ENCODE measurements around the gene CCDC18.

Gene CCDC18

GRCh38 chr1:93143136-93143535 lies 37.4 kb upstream of the CCDC18 start:
- no peak overlapping the region for H3K9ac ChIP-seq (ENCODE audit: low read depth, low read length, poor library complexity, severe bottlenecking)
- H3K79me2 ChIP-seq (ENCODE audit: insufficient read depth, low read length) = no peaks in the 10 kb centered on the region
- no peak overlapping the region for H3K4me2 ChIP-seq (ENCODE audit: low read depth, low read length, poor library complexity, severe bottlenecking)
- H3K4me3 ChIP-seq (ENCODE audit: low read length, poor library complexity, severe bottlenecking) = no peak overlapping the region
- no peaks in the 10 kb centered on the region for H4K20me1 ChIP-seq (ENCODE audit: insufficient read depth, low read length, poor library complexity, severe bottlenecking)
- no peaks in the 10 kb centered on the region for H3K9me2 ChIP-seq (replicated peaks; ENCODE audit: low read depth, low read length)
- no peaks in the 10 kb centered on the region for H3K4me1 ChIP-seq (ENCODE audit: insufficient read depth, low read length, poor library complexity, severe bottlenecking)
- no peaks in the 10 kb centered on the region for H3K27me3 ChIP-seq (ENCODE audit: insufficient read depth, low read length, poor library complexity, severe bottlenecking)
- H3K9me3 ChIP-seq (ENCODE audit: insufficient read depth, low read depth, low read length) = no peaks in the 10 kb centered on the region
- H2AFZ ChIP-seq (ENCODE audit: low read length) = no peak overlapping the region
- TF ChIP-seq EZH2phosphoT487 (IDR thresholded peaks at IDR 0.05; ENCODE audit: borderline replicate concordance) (no peak), CTCF (conservative IDR thresholded peaks at IDR 0.05; ENCODE audit: low read length) (no peak)
- H3K36me3 ChIP-seq (ENCODE audit: insufficient read depth, low read length) = peaks cover 32% of the 10 kb centered on the region
- H3F3A ChIP-seq (ENCODE audit: low read depth) = no peaks in the 10 kb centered on the region

DNA sequence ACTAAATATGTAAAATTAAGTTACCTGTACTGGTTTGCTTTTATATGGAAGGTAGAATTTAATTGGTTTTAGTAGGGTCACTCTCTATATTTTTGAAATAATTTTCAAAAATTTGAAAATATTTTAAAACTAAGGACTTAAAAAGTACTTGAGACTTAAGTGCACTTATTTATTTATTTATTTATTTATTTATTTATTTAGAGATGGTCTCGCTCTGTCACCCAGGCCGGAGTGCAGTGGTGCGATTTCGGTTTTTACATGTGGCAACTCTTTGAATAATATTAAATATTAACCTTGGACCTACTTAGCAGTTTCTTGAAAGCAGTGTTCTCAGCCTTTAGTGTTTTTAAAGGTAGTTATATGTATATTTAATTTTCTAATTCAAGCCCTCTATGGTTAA lies 36.8 kb upstream of the CCDC18 start:
- Histone ChIP-seq H3K36me3 (ENCODE audit: insufficient read depth, low read length) (peaks cover 29% of the 10 kb centered on the region; the same call in 1 of the 2 replicates), H3K4me2 (ENCODE audit: low read depth, low read length, poor library complexity, severe bottlenecking) (no peak overlapping the region)

DNA sequence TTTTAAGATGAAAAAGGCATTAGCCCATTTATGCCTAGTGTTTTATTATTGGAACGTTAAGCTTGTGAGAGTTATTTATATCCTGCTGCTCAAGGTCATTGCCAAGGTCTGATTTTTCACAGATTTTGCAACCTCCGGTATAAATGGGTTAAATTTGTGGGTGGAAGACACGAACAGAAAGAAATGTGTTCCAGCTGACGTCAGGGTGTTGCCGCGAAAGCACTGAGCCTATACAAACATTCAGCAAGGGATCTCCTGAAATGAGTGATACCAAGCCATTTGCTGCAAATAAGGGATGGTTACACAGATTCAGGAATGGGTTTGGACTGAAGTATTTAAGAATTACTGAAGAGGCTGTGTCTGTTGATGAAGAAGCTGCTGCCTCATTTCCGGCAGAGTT lies 32.5 kb upstream of the CCDC18 start:
- no peaks in the 10 kb centered on the region for H3K27me3 ChIP-seq (ENCODE audit: insufficient read depth, low read length, poor library complexity, severe bottlenecking)
- no peaks in the 10 kb centered on the region for H4K20me1 ChIP-seq (ENCODE audit: insufficient read depth, low read length, poor library complexity, severe bottlenecking)
- no peak overlapping the region for H3K4me3 ChIP-seq (ENCODE audit: low read length, poor library complexity, severe bottlenecking)
- no peaks in the 10 kb centered on the region for H3K4me1 ChIP-seq (ENCODE audit: insufficient read depth, low read length, poor library complexity, severe bottlenecking)
- H3K9ac ChIP-seq (ENCODE audit: low read depth, low read length, poor library complexity, severe bottlenecking) = no peak overlapping the region
- H3K79me2 ChIP-seq (ENCODE audit: insufficient read depth, low read length) = no peaks in the 10 kb centered on the region
- no peaks in the 10 kb centered on the region for H3K9me2 ChIP-seq (replicated peaks; ENCODE audit: low read depth, low read length)
- H3K9me3 ChIP-seq (ENCODE audit: insufficient read depth, low read depth, low read length) = no peaks in the 10 kb centered on the region
- H3K36me3 ChIP-seq (ENCODE audit: insufficient read depth, low read length) = peaks cover 43% of the 10 kb centered on the region; the same call in 1 of the 2 replicates
- H3K4me2 ChIP-seq (ENCODE audit: low read depth, low read length, poor library complexity, severe bottlenecking) = no peak overlapping the region
- H2AFZ ChIP-seq (ENCODE audit: low read length) = no peak overlapping the region
- no peak for TF ChIP-seq CTCF (conservative IDR thresholded peaks at IDR 0.05; ENCODE audit: low read length)
- TF ChIP-seq EZH2phosphoT487 (IDR thresholded peaks at IDR 0.05; ENCODE audit: borderline replicate concordance) = no peak
- no peaks in the 10 kb centered on the region for H3F3A ChIP-seq (ENCODE audit: low read depth)

More for the DNA sequence above, 36.8 kb upstream of the CCDC18 start:
- H2AFZ ChIP-seq (ENCODE audit: low read length) = no peak overlapping the region
- no peaks in the 10 kb centered on the region for H3K9me2 ChIP-seq (replicated peaks; ENCODE audit: low read depth, low read length)
- H3K4me1 ChIP-seq (ENCODE audit: insufficient read depth, low read length, poor library complexity, severe bottlenecking) = no peaks in the 10 kb centered on the region
- no peak overlapping the region for H3K4me3 ChIP-seq (ENCODE audit: low read length, poor library complexity, severe bottlenecking)
- H3K9me3 ChIP-seq (ENCODE audit: insufficient read depth, low read depth, low read length) = no peaks in the 10 kb centered on the region
- H3F3A ChIP-seq (ENCODE audit: low read depth) = no peaks in the 10 kb centered on the region
- no peaks in the 10 kb centered on the region for H3K79me2 ChIP-seq (ENCODE audit: insufficient read depth, low read length)
- no peaks in the 10 kb centered on the region for H4K20me1 ChIP-seq (ENCODE audit: insufficient read depth, low read length, poor library complexity, severe bottlenecking)
- H3K9ac ChIP-seq (ENCODE audit: low read depth, low read length, poor library complexity, severe bottlenecking) = no peak overlapping the region
- TF ChIP-seq EZH2phosphoT487 (IDR thresholded peaks at IDR 0.05; ENCODE audit: borderline replicate concordance) (no peak), CTCF (conservative IDR thresholded peaks at IDR 0.05; ENCODE audit: low read length) (no peak)
- no peaks in the 10 kb centered on the region for H3K27me3 ChIP-seq (ENCODE audit: insufficient read depth, low read length, poor library complexity, severe bottlenecking)
